ENCODE data around the gene NTNG2.

NTNG2 gene

GRCh38 chr9:132172185-132172584, 10.3 kb downstream of the NTNG2 start:
- DNase-seq (ENCODE audit: low read depth in 2 of 2), result no peak

GRCh38 chr9:132175431-132175830, 13.6 kb downstream of the NTNG2 start:
- no peak for DNase-seq (ENCODE audit: low read depth in 2 of 2)

GRCh38 chr9:132176338-132176737, 14.5 kb downstream of the NTNG2 start:
- DNase-seq (ENCODE audit: low read depth in 2 of 2), result no peak

- DNase-seq (ENCODE audit: low read depth in 2 of 2), result no peak
Measured at GRCh38 chr9:132181796-132182313, 20.0 kb downstream of the NTNG2 start.

- no peak for DNase-seq (ENCODE audit: low read depth in 2 of 2)
Measured at GRCh38 chr9:132182314-132183091, 20.6 kb downstream of the NTNG2 start.

- DNase-seq (ENCODE audit: low read depth in 2 of 2), result no peak
Measured at GRCh38 chr9:132183134-132183533, 21.3 kb downstream of the NTNG2 start.

GRCh38 chr9:132183715-132184114, 21.9 kb downstream of the NTNG2 start:
- DNase-seq (ENCODE audit: low read depth in 2 of 2), result no peak

- no peak for DNase-seq (ENCODE audit: low read depth in 2 of 2)
Measured at GRCh38 chr9:132184124-132184523, 22.3 kb downstream of the NTNG2 start.

GRCh38 chr9:132185073-132186009, 23.5 kb downstream of the NTNG2 start:
- no peak for DNase-seq (ENCODE audit: low read depth in 2 of 2)

- no peak for DNase-seq (ENCODE audit: low read depth in 2 of 2)
Measured at GRCh38 chr9:132187121-132187620, 25.3 kb downstream of the NTNG2 start.

- no peak for DNase-seq (ENCODE audit: low read depth in 2 of 2)
Measured at GRCh38 chr9:132190966-132191365, 29.1 kb downstream of the NTNG2 start.

GRCh38 chr9:132192728-132193127, 30.9 kb downstream of the NTNG2 start:
- DNase-seq (ENCODE audit: low read depth in 2 of 2), result no peak

- DNase-seq (ENCODE audit: low read depth in 2 of 2), result no peak
Measured at GRCh38 chr9:132193227-132194124, 31.6 kb downstream of the NTNG2 start.

GRCh38 chr9:132194508-132194907, 32.6 kb downstream of the NTNG2 start:
- DNase-seq (ENCODE audit: low read depth in 2 of 2), result no peak

- no peak for DNase-seq (ENCODE audit: low read depth in 2 of 2)
Measured at GRCh38 chr9:132197315-132197714, 35.5 kb downstream of the NTNG2 start.

GRCh38 chr9:132197856-132198550, 36.1 kb downstream of the NTNG2 start:
- no peak for DNase-seq (ENCODE audit: low read depth in 2 of 2)

- no peak for DNase-seq (ENCODE audit: low read depth in 2 of 2)
Measured at GRCh38 chr9:132199056-132199455, 37.2 kb downstream of the NTNG2 start.

- DNase-seq (ENCODE audit: low read depth in 2 of 2), result no peak
Measured at GRCh38 chr9:132200706-132201105, 38.8 kb downstream of the NTNG2 start.

GRCh38 chr9:132201139-132201538, 39.3 kb downstream of the NTNG2 start:
- no peak for DNase-seq (ENCODE audit: low read depth in 2 of 2)

- DNase-seq (ENCODE audit: low read depth in 2 of 2), result no peak
Measured at GRCh38 chr9:132201780-132202703, 40.2 kb downstream of the NTNG2 start.

Data from activated CD4-positive, alpha-beta T cell treated with anti-CD3 and anti-CD28 coated beads for 24 hours (primary cell).